Dedifferentiated amniotic fluid mesenchymal stem cell (primary cell): ENCODE measurements around the gene LPIN3.
"Not testable (repeated sequence)": the region's sequence is repeated elsewhere in the genome, so short reads cannot be mapped to it uniquely, and the experiment has no call there.

Experiments
- DNase-seq: peaks from one replicate; pipeline ENCODE4 v3.0.0-alpha.2; 2016; ENCODE audit errors: extremely low spot score

The LPIN3 gene, protein sequence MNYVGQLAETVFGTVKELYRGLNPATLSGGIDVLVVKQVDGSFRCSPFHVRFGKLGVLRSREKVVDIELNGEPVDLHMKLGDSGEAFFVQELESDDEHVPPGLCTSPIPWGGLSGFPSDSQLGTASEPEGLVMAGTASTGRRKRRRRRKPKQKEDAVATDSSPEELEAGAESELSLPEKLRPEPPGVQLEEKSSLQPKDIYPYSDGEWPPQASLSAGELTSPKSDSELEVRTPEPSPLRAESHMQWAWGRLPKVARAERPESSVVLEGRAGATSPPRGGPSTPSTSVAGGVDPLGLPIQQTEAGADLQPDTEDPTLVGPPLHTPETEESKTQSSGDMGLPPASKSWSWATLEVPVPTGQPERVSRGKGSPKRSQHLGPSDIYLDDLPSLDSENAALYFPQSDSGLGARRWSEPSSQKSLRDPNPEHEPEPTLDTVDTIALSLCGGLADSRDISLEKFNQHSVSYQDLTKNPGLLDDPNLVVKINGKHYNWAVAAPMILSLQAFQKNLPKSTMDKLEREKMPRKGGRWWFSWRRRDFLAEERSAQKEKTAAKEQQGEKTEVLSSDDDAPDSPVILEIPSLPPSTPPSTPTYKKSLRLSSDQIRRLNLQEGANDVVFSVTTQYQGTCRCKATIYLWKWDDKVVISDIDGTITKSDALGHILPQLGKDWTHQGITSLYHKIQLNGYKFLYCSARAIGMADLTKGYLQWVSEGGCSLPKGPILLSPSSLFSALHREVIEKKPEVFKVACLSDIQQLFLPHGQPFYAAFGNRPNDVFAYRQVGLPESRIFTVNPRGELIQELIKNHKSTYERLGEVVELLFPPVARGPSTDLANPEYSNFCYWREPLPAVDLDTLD

DNA sequence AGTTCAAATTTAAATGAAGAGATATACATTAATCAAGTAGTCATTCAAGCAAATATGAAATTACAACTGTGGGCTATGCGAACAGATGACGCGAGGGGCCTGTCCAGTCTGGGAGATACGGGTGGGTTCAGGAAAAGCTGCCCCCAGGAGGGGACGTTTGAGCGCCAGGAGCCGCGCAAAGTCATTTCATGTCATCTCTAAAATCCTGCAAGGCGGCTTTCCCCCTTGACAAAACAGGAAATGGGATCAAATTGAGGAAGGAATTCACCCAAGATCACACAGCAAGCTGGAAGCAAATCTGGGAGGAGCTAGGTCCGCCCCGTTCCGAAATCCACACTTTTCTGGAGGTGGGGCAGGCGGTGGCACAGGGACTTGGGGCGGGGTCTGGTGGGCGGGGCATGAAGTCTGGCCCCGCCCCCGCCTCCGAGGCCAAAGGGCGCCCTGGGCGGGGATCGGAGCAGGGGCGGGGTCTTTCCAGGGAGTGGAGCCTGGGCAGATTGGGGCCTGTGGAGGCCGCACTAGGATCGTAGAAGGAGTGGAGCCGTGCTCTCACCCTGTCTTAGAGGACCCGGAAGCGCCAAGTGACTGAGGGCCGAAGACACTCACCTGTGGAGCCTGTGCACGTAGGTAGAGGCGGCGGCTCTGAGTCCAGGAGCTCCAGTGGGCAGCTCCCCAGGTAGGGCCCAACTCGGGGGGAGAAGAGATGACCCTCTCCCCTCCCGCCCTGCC lies at the start of gene LPIN3:
TSS of gene LPIN3 (plus strand) at position 495 of the 729 bp plus-strand sequence. CDS start 4,983 bp downstream, outside the sequence.
- peak; percentile 26 for DNase-seq

DNA sequence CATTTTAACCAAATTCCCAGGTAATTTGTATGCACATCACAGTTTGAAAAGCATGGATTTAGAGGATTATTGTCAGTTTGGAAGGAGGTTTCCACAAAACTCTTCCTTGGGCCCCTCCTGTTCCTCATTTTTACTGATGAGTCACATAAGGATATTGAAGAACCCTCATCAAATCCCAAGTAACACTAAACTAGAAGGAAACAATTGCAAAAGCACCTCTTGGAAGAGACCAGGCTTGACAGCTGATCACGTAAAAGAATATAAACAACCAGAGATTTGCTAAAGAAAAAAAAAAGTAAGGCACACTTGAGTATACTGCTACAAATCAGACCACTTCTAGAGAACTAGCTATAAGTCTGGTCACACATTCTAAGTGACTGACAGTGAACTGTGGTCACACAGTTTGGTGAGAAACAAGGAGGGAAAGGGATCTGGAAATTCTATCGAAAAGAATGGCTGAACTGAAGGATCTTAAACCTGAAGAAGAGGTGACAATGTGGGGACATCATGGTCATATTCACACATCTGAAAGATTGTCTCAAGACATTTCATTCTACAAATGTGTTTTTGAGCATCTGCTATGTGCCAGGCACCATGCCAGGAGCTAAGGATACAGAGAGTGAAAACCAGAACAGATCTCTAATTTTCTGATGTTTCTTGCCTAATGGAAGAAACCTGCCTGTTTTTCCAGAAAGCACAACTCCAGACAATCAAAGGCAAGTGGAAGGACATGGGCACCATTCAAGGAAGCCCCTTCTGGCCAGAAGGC lies 47.2 kb upstream of the LPIN3 start:
- no peak for DNase-seq

DNA sequence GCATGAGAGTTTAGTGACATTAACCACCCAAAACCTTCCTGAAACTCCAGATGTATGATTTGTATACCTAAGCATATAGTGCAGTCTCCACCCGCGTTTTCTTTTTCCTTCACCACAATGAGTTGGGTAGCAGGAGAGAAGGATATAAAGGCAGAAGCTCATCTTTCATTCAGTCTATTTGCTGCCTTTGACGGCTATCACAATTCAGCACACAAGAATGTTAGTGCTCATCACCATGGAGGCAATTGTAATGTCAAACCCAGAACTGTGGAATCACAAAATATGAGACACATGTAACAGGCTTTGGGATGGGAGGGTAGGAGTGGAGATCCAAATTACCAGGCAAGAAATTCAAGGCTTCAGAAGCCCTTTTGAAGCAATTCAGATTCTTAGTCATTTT lies 40.7 kb upstream of the LPIN3 start:
- DNase-seq: peak; percentile 42

GRCh38 chr20:41300383-41300782 lies 40.2 kb upstream of the LPIN3 start:
- DNase-seq: no peak

- DNase-seq: no peak
These were observed 39.7 kb upstream of the LPIN3 start for GRCh38 chr20:41300886-41301285.

GRCh38 chr20:41304002-41304401 lies 36.6 kb upstream of the LPIN3 start:
- no peak for DNase-seq

GRCh38 chr20:41304424-41305079 lies 36.1 kb upstream of the LPIN3 start:
- no peak for DNase-seq

DNA sequence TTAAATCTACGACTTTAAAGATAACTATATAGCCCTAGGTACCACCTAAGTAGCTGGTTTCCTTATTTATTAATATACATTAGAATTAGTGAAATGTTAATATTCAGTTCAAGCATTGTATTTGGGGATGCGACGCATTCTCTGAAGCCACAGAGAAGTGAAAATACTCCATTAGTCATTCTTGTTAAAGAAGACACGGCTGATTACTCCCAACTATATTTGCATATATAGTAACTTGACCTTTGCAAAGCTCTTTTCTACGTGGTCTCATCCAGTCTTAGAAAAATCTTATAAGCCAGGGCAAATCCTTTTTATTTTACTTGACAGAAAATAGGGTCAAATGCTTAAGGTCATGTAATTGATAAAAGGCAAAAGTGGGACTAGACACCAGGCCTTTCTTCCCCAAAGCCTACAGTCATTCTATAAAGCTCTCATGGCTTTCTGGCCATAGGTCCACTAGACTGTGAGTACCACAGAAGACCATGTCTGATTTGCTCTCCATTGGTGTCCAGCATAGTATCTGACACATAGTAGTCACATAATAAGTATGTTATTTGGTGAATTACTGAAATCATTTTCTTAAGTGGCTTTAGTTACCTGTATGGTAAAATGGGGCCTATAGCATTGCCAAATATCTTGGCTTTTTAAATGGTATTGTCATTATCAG lies 34.4 kb upstream of the LPIN3 start:
- no peak for DNase-seq

DNA sequence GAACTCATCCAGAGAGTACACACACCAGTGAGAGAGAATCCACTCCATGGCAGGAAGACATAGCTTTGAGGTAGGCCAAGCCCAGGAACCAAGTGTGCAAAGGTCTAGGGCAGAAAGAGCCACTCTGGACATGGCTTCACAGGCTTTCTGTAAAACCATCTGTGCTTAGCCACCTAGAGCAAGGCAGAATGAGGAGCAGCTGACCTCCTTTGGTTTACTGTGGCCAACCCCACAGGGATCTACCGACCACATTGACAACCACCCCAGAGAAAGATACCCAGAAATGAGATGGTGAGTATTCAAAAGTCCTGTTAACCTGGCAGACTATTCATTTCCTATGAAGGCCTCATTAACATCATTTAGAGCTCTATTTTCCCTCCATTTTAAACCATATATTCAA lies 33.6 kb upstream of the LPIN3 start:
- no peak for DNase-seq

GRCh38 chr20:41308290-41308711 lies 32.3 kb upstream of the LPIN3 start:
- DNase-seq: no peak

DNA sequence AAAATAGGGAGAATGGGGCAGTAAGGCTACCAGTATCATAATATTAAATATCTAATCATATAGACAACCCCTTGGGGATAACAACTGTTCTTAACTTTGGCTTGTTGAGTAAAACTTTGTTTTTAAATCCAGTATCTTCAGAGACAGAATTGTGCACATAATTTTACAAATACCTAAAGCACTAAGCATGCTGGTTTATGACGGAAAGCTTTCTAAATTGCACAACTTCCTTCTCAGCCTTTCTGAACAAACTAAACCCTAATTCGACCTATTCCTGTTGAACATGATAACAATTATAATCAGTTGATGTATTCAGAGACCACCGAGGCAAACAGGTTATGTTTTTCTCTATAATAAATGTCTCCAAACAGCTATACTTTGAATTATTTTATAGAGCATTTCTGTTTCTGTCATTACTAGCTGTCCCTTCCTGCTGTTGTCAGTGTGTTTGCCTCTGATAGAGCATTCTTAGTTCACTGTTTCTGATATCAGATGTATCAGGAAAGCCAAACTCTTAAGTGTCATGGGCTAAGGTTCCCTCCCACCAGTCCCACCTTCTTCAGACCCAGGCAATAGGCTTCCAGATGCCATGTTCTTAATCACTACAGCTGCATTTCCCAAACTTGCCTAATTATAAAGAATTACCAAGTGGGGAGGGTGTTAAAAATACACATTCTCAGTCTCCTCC lies 31.8 kb upstream of the LPIN3 start:
- peak; percentile 35 for DNase-seq

GRCh38 chr20:41309817-41310216 lies 30.8 kb upstream of the LPIN3 start:
- no peak for DNase-seq

- DNase-seq: not testable (repeated sequence)
These were observed 28.6 kb upstream of the LPIN3 start for GRCh38 chr20:41312009-41312408.

- DNase-seq: no peak
These were observed 26.2 kb upstream of the LPIN3 start for GRCh38 chr20:41314386-41314785.

GRCh38 chr20:41316051-41316450 lies 24.6 kb upstream of the LPIN3 start:
- DNase-seq: no peak

DNA sequence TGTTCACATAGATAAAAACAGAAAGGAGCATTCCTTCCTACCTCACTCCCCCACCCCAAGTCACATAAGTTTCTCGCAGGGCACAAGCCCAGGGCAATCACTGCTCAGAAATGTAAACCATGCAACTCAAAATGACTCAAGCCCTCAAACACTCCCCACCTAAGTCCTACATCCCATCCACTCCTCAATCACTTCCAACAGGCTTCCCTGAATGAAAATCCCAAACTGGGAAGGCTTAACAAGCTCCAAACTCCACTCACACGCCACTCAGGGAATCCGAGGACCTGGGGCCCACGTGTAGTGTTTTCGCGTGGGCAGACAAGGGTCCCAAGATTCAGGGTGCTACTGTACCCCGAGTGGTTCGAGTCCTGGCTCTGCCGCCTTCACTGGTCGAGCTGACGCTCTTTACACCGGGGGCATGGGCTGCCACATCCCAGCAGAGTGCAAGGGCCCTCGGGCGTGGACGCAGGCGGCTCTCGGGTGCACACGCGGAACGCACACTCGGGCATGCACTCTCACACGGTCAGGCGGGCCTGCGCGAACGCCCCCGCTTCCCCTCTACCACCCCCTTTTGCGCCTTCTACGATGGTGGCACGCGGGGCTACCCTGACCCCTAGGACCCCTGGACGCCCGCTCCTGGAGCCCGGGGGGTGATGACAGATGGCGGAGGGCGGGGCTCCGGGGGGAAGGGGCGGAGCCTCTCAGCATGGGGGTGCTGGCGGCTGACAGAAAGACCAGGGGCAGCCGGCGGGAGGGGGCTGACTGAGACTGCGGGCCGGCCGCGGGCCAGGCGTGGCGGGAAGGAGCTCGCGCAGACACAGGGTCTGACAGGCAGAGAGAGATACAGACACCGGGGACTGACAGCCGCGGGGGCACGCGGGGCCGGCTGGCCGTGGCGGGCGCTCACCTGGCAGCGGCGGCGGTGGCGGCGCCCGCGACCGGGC lies 23.7 kb upstream of the LPIN3 start:
- DNase-seq: peak; percentile 77

DNA sequence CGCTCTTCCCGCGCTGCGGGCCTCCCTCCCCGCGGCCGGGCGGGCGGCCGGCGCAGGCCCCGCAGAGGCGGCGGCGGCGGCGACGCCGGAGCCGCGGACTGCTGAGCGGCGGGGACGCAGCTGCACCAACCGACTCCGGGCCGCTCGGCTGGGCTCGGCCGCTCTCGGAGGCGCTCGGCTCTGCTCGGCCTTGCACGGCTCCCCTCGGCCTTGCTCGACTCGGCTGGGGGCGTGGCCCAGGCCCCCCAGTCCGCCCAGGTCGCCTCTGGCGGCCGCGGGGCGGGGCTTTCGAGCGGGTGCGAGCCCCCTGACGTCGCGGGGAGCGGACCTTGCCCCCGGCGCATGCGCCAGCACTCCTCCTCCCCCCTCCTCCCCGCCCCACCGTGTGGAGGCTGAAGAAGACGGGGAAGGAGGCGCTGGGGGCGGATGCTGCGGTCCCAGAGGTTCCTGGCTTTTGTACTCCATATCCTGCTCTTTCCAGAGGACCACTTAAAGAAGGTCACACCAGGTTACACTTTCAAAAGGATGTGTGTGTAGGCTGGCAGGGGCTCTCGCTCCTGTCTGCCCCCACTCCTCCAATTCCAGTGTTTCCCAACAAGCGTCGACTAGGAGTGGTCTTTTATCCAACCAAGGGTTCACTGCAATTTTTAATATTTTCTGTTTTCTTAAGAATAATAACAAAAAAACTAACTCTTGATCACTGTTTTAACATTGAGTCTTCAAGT lies 22.9 kb upstream of the LPIN3 start, which contains the start of gene ZHX3:
TSS of gene ZHX3 (minus strand) at position 186 of the 725 bp plus-strand sequence. CDS start 112,815 bp downstream, outside the sequence.
- DNase-seq: peak; percentile 93

DNA sequence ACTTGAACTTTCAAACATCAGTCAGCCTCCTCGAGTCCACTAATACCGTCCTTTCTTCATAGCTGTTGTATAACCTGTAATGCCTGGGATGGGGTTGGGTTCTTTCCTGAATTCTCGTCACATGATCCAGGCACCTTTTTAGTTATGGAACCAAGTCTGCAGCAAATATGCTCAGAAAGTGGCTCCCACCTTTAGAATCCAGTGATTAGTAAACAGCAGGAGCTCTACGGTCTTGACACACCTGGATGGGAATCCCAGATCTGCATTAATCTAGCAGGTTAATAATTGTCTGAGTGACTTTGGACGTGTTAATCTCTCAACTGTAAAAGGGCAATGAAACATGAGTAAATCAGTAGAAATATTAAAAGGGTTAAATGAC lies 22.4 kb upstream of the LPIN3 start:
- DNase-seq: no peak
